Liver (tissue), 9 donors: ENCODE results near the gene CATSPERE. TPM values are rescaled to one million over a fixed set of nuclear protein-coding genes. Genes with fewer than 3 reads are reported as not detected.

Source experiments
- DNase-seq: peaks from one replicate; pipeline ENCODE4 v3.0.0-alpha.2; 2017; ENCODE audit warnings: low spot score
- H3K27ac ChIP-seq, 2 donors: one replicate each; pipeline ENCODE4 v1.7.0; 2013; ENCODE audit warnings: inconsistent platforms in 2 of 2, low read length in 2 of 2, control low read depth in 1 of 2, low read depth in 1 of 2, mild to moderate bottlenecking in 1 of 2
- H3K27me3 ChIP-seq, 4 donors: one replicate each; pipeline versions ENCODE4 v1.6.1 to v1.7.0; 2013; ENCODE audit warnings: low read length in 3 of 4, inconsistent platforms in 1 of 4, mild to moderate bottlenecking in 1 of 4, moderate library complexity in 1 of 4; ENCODE audit not compliant: control insufficient read depth in 4 of 4, insufficient read depth in 4 of 4
- H3K36me3 ChIP-seq, 4 donors: one replicate each; pipeline versions ENCODE4 v1.6.1 to v1.7.0; 2013; ENCODE audit warnings: low read length in 3 of 4, mild to moderate bottlenecking in 3 of 4, low read depth in 1 of 4, moderate library complexity in 1 of 4; ENCODE audit not compliant: control insufficient read depth in 4 of 4, insufficient read depth in 3 of 4
- H3K4me1 ChIP-seq, 4 donors: one replicate each; pipeline versions ENCODE4 v1.6.1 to v1.7.0; 2013; ENCODE audit warnings: low read length in 3 of 4, mild to moderate bottlenecking in 3 of 4, moderate library complexity in 1 of 4; ENCODE audit not compliant: control insufficient read depth in 4 of 4, insufficient read depth in 4 of 4
- H3K4me3 ChIP-seq, 3 donors: one replicate each; pipeline versions ENCODE4 v1.6.1 to v1.7.0; 2013; ENCODE audit warnings: low read length in 3 of 3, control low read depth in 1 of 3, low read depth in 1 of 3, mild to moderate bottlenecking in 1 of 3
- H3K9ac ChIP-seq, 2 donors: one replicate each; pipeline ENCODE4 v1.7.0; 2013; ENCODE audit warnings: low read length in 2 of 2, mild to moderate bottlenecking in 2 of 2, moderate library complexity in 2 of 2, control low read depth in 1 of 2, low read depth in 1 of 2
- H3K9me3 ChIP-seq, 4 donors: one replicate each; pipeline versions ENCODE4 v1.6.1 to v1.7.0; 2013; ENCODE audit warnings: low read length in 3 of 4; ENCODE audit not compliant: control insufficient read depth in 4 of 4
- EGR1 ChIP-seq, 2 donors: IDR thresholded peaks; 2 replicates each; pipeline ENCODE4 v1.6.1; 2016 to 2018; ENCODE audit warnings: antibody characterized with exemption in 2 of 2, low read depth in 2 of 2
- FOXA1 ChIP-seq: IDR thresholded peaks from 2 replicates; pipeline ENCODE4 v1.6.1; 2016; ENCODE audit warnings: antibody characterized with exemption
- FOXA2 ChIP-seq: IDR thresholded peaks from 2 replicates; pipeline ENCODE4 v1.6.1; 2016; ENCODE audit warnings: antibody characterized with exemption
- HNF4A ChIP-seq, 2 donors: conservative IDR thresholded peaks; 2 replicates each; pipeline ENCODE4 v1.6.1; 2016; ENCODE audit warnings: antibody characterized with exemption in 2 of 2, mild to moderate bottlenecking in 2 of 2
- HNF4G ChIP-seq: IDR thresholded peaks from 2 replicates; pipeline ENCODE4 v1.6.1; 2016; ENCODE audit warnings: antibody characterized with exemption
- JUND ChIP-seq, 2 donors: IDR thresholded peaks; 2 replicates each; pipeline ENCODE4 v1.6.1; 2016; ENCODE audit warnings: antibody characterized with exemption in 2 of 2
- NR2F2 ChIP-seq: IDR thresholded peaks from 2 replicates; pipeline ENCODE4 v1.6.1; 2016; ENCODE audit warnings: antibody characterized with exemption
- RXRA ChIP-seq, 2 donors: IDR thresholded peaks; 2 replicates each; pipeline ENCODE4 v1.6.1; 2017 to 2018; ENCODE audit warnings: antibody characterized with exemption in 2 of 2, mild to moderate bottlenecking in 1 of 2
- SP1 ChIP-seq: IDR thresholded peaks from 2 replicates; pipeline ENCODE4 v1.6.1; 2018; ENCODE audit warnings: antibody characterized with exemption, mild to moderate bottlenecking
- TAF1 ChIP-seq: conservative IDR thresholded peaks from 2 replicates; pipeline ENCODE4 v1.6.1; 2016; ENCODE audit warnings: antibody characterized with exemption, mild to moderate bottlenecking
- YY1 ChIP-seq: IDR thresholded peaks from 2 replicates; pipeline ENCODE4 v1.6.1; 2016; ENCODE audit warnings: antibody characterized with exemption, mild to moderate bottlenecking
- WGBS: extraction: QIAGEN DNeasy Blood & Tissue Kit; methylation state at CpG from one replicate; pipeline ENCODE4 v1.1.7; 2013; 5-methylcytosine and 5-hydroxymethylcytosine counted together
- polyA plus RNA-seq, 2 donors: library from polyadenylated mRNA; stranded (reverse) in 1 of 2; unstranded in 1 of 2; fragments of 200-250 nt in 1 of 2; fragments of >200 nt in 1 of 2; fragmentation: Nextera tagmentation in 1 of 2; extraction: Ambion mirVana in 1 of 2; gene quantifications; one replicate each; pipeline versions ENCODE4 v1.2.1 to v1.2.3, GENCODE V29; 2013 to 2015
- total RNA-seq, 2 donors: library from RNA; depleted of rRNA; stranded (reverse); fragments of >200 nt; gene quantifications; one replicate each; pipeline ENCODE4 v1.2.3, GENCODE V29; 2014
- TF ChIP-seq, protein P1 (sequence below): fragments of 150-350 bp; IDR thresholded peaks from 2 replicates; pipeline ENCODE4 v1.5.1; 2017; ENCODE audit warnings: improper control_type of control experiment, low read depth, low read length; ENCODE audit not compliant: missing input control
- TF ChIP-seq, protein P2 (sequence below): IDR thresholded peaks from 2 replicates; pipeline ENCODE4 v1.6.1; 2016; ENCODE audit warnings: antibody characterized with exemption, mild to moderate bottlenecking
- TF ChIP-seq, protein P3 (sequence below): IDR thresholded peaks from 2 replicates; pipeline ENCODE4 v1.6.1; 2016; ENCODE audit warnings: antibody characterized with exemption
- donor health status: healthy.
- donor health status: healthy.
- donor health status: healthy.
- donor health status: healthy.
- donor health status: healthy.

Gene CATSPERE
- total and polyA plus RNA-seq, 4 donors = 0.15 to 0.79 (median 0.53) TPM

DNA sequence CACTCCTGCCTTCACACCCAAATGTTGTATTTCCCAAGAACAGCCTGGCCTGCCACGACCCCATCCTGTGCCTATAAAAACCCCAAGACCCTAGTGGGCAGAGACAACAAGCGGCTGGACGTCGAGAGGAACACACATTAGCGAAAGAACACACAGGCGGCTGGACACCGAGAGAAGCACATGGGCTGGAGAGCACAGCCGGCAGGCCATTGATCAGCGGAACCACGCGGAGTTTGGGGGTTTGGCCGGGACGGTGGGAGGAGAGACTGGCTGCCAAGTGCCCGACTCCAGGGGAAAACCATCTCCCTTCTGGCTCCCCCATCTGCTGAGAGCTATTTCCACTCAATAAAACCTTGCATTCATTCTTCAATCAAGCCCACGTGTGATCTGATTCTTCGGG, 181.5 kb downstream of the CATSPERE start:
- H3K9ac ChIP-seq = no peak overlapping the region
- no peaks in the 10 kb centered on the region for H3K27me3 ChIP-seq
- DNase-seq = no peak
- TF ChIP-seq, protein P1, sequence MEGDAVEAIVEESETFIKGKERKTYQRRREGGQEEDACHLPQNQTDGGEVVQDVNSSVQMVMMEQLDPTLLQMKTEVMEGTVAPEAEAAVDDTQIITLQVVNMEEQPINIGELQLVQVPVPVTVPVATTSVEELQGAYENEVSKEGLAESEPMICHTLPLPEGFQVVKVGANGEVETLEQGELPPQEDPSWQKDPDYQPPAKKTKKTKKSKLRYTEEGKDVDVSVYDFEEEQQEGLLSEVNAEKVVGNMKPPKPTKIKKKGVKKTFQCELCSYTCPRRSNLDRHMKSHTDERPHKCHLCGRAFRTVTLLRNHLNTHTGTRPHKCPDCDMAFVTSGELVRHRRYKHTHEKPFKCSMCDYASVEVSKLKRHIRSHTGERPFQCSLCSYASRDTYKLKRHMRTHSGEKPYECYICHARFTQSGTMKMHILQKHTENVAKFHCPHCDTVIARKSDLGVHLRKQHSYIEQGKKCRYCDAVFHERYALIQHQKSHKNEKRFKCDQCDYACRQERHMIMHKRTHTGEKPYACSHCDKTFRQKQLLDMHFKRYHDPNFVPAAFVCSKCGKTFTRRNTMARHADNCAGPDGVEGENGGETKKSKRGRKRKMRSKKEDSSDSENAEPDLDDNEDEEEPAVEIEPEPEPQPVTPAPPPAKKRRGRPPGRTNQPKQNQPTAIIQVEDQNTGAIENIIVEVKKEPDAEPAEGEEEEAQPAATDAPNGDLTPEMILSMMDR = no peak
- TF ChIP-seq JUND (IDR thresholded peaks at IDR 0.05) = no peak
- no peak for TF ChIP-seq EGR1 (IDR thresholded peaks at IDR 0.05; ENCODE audit: low read depth in 2 of 2)
- TF ChIP-seq FOXA2 = no peak
- no peak for TF ChIP-seq YY1
- TF ChIP-seq TAF1 = no peak
- TF ChIP-seq, protein P2, sequence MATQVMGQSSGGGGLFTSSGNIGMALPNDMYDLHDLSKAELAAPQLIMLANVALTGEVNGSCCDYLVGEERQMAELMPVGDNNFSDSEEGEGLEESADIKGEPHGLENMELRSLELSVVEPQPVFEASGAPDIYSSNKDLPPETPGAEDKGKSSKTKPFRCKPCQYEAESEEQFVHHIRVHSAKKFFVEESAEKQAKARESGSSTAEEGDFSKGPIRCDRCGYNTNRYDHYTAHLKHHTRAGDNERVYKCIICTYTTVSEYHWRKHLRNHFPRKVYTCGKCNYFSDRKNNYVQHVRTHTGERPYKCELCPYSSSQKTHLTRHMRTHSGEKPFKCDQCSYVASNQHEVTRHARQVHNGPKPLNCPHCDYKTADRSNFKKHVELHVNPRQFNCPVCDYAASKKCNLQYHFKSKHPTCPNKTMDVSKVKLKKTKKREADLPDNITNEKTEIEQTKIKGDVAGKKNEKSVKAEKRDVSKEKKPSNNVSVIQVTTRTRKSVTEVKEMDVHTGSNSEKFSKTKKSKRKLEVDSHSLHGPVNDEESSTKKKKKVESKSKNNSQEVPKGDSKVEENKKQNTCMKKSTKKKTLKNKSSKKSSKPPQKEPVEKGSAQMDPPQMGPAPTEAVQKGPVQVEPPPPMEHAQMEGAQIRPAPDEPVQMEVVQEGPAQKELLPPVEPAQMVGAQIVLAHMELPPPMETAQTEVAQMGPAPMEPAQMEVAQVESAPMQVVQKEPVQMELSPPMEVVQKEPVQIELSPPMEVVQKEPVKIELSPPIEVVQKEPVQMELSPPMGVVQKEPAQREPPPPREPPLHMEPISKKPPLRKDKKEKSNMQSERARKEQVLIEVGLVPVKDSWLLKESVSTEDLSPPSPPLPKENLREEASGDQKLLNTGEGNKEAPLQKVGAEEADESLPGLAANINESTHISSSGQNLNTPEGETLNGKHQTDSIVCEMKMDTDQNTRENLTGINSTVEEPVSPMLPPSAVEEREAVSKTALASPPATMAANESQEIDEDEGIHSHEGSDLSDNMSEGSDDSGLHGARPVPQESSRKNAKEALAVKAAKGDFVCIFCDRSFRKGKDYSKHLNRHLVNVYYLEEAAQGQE = no peak
- no peak for TF ChIP-seq FOXA1
- TF ChIP-seq SP1 = no peak
- TF ChIP-seq, protein P3, sequence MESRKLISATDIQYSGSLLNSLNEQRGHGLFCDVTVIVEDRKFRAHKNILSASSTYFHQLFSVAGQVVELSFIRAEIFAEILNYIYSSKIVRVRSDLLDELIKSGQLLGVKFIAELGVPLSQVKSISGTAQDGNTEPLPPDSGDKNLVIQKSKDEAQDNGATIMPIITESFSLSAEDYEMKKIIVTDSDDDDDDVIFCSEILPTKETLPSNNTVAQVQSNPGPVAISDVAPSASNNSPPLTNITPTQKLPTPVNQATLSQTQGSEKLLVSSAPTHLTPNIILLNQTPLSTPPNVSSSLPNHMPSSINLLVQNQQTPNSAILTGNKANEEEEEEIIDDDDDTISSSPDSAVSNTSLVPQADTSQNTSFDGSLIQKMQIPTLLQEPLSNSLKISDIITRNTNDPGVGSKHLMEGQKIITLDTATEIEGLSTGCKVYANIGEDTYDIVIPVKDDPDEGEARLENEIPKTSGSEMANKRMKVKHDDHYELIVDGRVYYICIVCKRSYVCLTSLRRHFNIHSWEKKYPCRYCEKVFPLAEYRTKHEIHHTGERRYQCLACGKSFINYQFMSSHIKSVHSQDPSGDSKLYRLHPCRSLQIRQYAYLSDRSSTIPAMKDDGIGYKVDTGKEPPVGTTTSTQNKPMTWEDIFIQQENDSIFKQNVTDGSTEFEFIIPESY = no peak
- no peak overlapping the region for H3K27ac ChIP-seq
- H3K9me3 ChIP-seq = no peaks in the 10 kb centered on the region
- H3K36me3 ChIP-seq = no peaks in the 10 kb centered on the region
- H3K4me1 ChIP-seq = no peaks in the 10 kb centered on the region
- WGBS = 89% methylated on average over 16 of the region's 16 CpGs
- H3K4me3 ChIP-seq = no peak overlapping the region

DNA sequence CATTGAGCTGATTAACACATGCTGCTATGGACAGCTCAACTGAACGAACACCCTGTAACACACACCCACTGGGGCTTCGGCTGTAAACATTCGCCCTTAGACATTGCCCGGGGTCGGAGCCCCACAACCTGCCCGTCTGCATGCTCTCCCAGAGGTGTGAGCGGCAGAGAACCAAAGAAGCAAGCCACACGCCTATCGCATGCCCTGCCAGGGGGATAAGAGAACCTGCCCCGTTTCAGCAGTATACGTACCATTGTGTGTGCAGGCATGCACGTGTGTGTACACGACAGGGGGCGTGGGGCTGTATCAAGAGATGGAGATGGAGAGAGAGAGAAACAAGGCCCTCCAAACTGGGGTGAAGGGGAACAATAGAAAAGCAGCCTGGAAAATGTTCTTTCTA, 181.9 kb downstream of the CATSPERE start:
- no peak for DNase-seq
- TF ChIP-seq JUND (IDR thresholded peaks at IDR 0.05) = no peak
- TF ChIP-seq EGR1 (IDR thresholded peaks at IDR 0.05; ENCODE audit: low read depth in 2 of 2) = no peak
- TF ChIP-seq, protein P2 = no peak
- no peak for TF ChIP-seq HNF4G
- TF ChIP-seq HNF4A (conservative IDR thresholded peaks at IDR 0.05) = no peak
- TF ChIP-seq NR2F2 = no peak
- no peak for TF ChIP-seq FOXA2
- TF ChIP-seq TAF1 = no peak
- no peak for TF ChIP-seq FOXA1
- TF ChIP-seq RXRA (IDR thresholded peaks at IDR 0.05) = no peak
- Histone ChIP-seq H3K27me3 (no peaks in the 10 kb centered on the region), H3K36me3 (no peaks in the 10 kb centered on the region), H3K4me1 (no peaks in the 10 kb centered on the region), H3K9ac (no peak overlapping the region), H3K4me3 (no peak overlapping the region), H3K9me3 (no peaks in the 10 kb centered on the region), H3K27ac (no peak overlapping the region)
- WGBS = 96% methylated on average over 14 of the region's 14 CpGs
